Activated CD8-positive, alpha-beta T cell treated with anti-CD3 and anti-CD28 coated beads for 36 hours (primary cell): Measurements from ENCODE around the gene VPS13D. TPM values are rescaled to one million over a fixed set of nuclear protein-coding genes. Genes with fewer than 3 reads are reported as not detected.

Experiments used
- ATAC-seq: fragments of 200-7000 bp; cut with Tn5 transposase; one replicate; pipeline ENCODE4 v1.10.0; 2021; ENCODE audit warnings: mild to moderate bottlenecking, moderate library complexity
- CTCF ChIA-PET: fragments of 350-600 bp; sonication (Branson Sonifier 250); formaldehyde crosslinking; loops from one replicate; lab custom pipeline; 2021; ENCODE audit warnings: antibody characterized with exemption; lab: Charles Lee
- POLR2A ChIA-PET: fragments of 350-600 bp; sonication (Branson Sonifier 250); formaldehyde crosslinking; loops from one replicate; lab custom pipeline; 2021; ENCODE audit warnings: antibody characterized with exemption; lab: Charles Lee
- DNase-seq: peaks from one replicate; pipeline ENCODE4 v3.0.0-alpha.2; 2020
- H3K27ac Mint-ChIP-seq: one replicate; pipeline ENCODE4 v1.8.0; 2021; ENCODE audit warnings: mild to moderate bottlenecking, mixed read lengths
- H3K27me3 Mint-ChIP-seq: one replicate; pipeline ENCODE4 v1.8.0; 2021; ENCODE audit warnings: mixed read lengths
- H3K36me3 Mint-ChIP-seq: one replicate; pipeline ENCODE4 v1.8.0; 2021; ENCODE audit warnings: low read depth, mixed read lengths
- H3K4me1 Mint-ChIP-seq: one replicate; pipeline ENCODE4 v1.8.0; 2021; ENCODE audit warnings: low read depth, mixed read lengths
- H3K4me3 Mint-ChIP-seq: one replicate; pipeline ENCODE4 v1.8.0; 2021; ENCODE audit warnings: mild to moderate bottlenecking, moderate library complexity, mixed read lengths
- H3K9me3 Mint-ChIP-seq: one replicate; pipeline ENCODE4 v1.8.0; 2021; ENCODE audit warnings: mixed read lengths
- intact Hi-C: fragments of 100-400 bp; cut with micrococcal nuclease; formaldehyde crosslinking; loops from one replicate; pipeline ENCODE4 v1.10.0; 2022
- microRNA-seq: library from miRNA; unstranded; fragments of <30 nt; microRNA quantifications from one replicate; pipeline ENCODE4 v1.2.0, GENCODE V29; 2022; ENCODE audit warnings: borderline microRNAs expressed, borderline replicate concordance
- total RNA-seq, 2 experiments: library from RNA; stranded (reverse); gene quantifications; one replicate each; pipeline ENCODE4 v1.2.3, GENCODE V29; 2021
- TF ChIP-seq, protein P1 (sequence below): fragments of 200-600 bp; IDR thresholded peaks from one replicate; pipeline ENCODE4 v1.8.0; 2022; ENCODE audit warnings: antibody characterized with exemption, mild to moderate bottlenecking

VPS13D gene
- total RNA-seq, 2 experiments from 2014 or later, result 28.1 to 30.7 TPM

DNA sequence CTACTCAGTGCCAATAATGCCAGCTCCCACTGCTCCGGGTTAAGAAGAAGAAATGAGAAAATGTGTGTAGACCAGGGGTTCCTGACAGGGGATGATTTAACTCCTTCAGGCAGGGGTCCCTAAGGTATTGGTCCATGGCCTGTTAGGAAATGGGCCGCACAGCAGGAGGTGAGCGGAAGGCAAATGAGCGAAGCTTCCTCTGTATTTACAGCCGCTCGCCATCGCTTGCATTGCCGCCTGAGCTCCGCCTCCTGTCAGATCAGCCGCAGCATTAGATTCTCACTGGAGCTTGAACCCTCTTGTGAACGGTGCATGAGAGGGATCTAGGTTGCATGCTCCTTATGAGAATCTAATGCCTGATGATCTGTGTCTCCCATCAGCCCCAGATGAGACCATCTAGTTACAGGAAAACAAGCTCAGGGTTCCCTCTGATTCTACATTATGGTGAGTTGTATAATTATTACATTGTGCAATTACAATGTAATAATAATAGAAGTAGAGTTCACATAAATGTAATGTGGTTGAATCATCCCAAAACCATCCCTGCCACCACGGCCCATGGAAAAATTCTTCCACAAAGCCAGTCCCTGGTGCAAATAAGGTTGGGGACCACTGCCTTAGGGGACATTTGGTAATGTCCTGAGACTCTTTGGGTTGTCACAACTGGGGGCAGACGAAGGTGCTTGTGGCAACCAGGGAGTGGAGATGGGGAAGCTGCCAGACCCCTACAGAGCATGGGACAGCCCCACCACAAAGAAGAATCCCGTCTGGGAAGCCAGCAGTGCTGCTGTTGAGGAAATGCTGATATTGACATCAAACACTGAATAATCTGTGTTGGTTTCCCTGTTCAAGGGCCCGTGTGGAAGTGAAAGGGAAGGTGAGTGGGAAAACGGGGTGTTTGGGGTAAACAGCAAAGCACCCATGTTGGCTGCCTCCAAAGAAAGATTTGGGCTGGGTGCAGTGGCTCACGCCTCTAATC is 327.4 kb downstream of the VPS13D start:
- Mint-ChIP-seq H3K27me3 (no peaks in the 10 kb centered on the region), H3K4me3 (no peak overlapping the region), H3K4me1 (no peaks in the 10 kb centered on the region), H3K9me3 (peaks cover 3% of the 10 kb centered on the region), H3K27ac (no peak overlapping the region), H3K36me3 (peaks cover under 1% of the 10 kb centered on the region)
- ATAC-seq (no peak), DNase-seq (no peak)
- CTCF ChIA-PET, result interaction anchor here (1.2 kb wide), 1 partner anchor 22 kb away, joined by 3 read pairs; no protein-coding TSS in a partner anchor
- intact Hi-C loops, result no loop called here
- POLR2A ChIA-PET, result interaction anchor here (1.2 kb wide), 1 partner anchor 12 kb away, joined by 3 read pairs; no protein-coding TSS in a partner anchor
- TF ChIP-seq, protein P1, sequence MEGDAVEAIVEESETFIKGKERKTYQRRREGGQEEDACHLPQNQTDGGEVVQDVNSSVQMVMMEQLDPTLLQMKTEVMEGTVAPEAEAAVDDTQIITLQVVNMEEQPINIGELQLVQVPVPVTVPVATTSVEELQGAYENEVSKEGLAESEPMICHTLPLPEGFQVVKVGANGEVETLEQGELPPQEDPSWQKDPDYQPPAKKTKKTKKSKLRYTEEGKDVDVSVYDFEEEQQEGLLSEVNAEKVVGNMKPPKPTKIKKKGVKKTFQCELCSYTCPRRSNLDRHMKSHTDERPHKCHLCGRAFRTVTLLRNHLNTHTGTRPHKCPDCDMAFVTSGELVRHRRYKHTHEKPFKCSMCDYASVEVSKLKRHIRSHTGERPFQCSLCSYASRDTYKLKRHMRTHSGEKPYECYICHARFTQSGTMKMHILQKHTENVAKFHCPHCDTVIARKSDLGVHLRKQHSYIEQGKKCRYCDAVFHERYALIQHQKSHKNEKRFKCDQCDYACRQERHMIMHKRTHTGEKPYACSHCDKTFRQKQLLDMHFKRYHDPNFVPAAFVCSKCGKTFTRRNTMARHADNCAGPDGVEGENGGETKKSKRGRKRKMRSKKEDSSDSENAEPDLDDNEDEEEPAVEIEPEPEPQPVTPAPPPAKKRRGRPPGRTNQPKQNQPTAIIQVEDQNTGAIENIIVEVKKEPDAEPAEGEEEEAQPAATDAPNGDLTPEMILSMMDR, result no peak

DNA sequence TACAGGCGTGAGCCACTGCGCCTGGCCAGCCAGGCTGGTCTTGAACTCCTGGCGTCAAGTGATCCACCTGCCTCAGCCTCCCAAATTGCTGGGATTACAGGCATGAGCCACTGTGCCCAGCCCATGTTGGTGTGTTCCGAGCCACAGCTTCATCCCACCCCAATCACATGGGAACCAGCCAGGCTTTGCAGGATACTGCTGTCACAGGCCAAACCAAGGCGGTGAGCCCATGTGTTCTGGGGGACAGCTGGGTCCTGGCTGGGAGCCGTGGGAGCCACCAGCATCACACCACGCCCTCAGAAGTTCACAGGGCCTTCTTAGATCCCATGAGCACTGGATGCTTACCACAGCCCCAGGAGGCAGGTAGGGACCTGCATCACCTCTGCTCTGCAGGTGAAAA is 331.3 kb downstream of the VPS13D start:
- ATAC-seq, result no peak
- peaks cover 25% of the 10 kb centered on the region for H3K9me3 Mint-ChIP-seq
- no peaks in the 10 kb centered on the region for H3K4me1 Mint-ChIP-seq
- POLR2A ChIA-PET, result interaction anchor here (0.6 kb wide), 1 partner anchor 26 kb away, joined by 3 read pairs; no protein-coding TSS in a partner anchor
- peaks cover 32% of the 10 kb centered on the region for H3K36me3 Mint-ChIP-seq
- CTCF ChIA-PET, result no interaction called here
- intact Hi-C loops, result no loop called here
- TF ChIP-seq, protein P1, result no peak
- no peak overlapping the region for H3K27ac Mint-ChIP-seq
- DNase-seq, result no peak
- H3K27me3 Mint-ChIP-seq, result no peaks in the 10 kb centered on the region
- no peak overlapping the region for H3K4me3 Mint-ChIP-seq

Small RNA genes lying within 50 kb of the gene (microRNA-seq; reads per million reads assigned to microRNA genes)
- not detected for gene MIR4632

Other genes with a start within 250 kb of the VPS13D start
- gene MFN2, start 249.6 kb upstream of the VPS13D start, total RNA-seq, result 10 to 100 TPM; 51.0 to 51.1 TPM
- gene MIIP, start 210.5 kb upstream of the VPS13D start, total RNA-seq, result 10 to 100 TPM; 24.0 to 24.7 TPM
- 1 to 10 TPM; 1.5 to 1.8 TPM for gene TNFRSF8, start 166.7 kb upstream of the VPS13D start, total RNA-seq
- gene TNFRSF1B, start 63.0 kb upstream of the VPS13D start, total RNA-seq, result 100 to 1,000 TPM; 173 to 191 TPM